HFFc6 (cell line): ENCODE results near the gene GRID1. TPM values are rescaled to one million over a fixed set of nuclear protein-coding genes. Genes with fewer than 3 reads are reported as not detected.

Experiments
- DNase-seq: peaks from one replicate; pipeline ENCODE4 v3.0.0-alpha.2; 2018
- H3K27ac Mint-ChIP-seq: 2 replicates; pipeline ENCODE4 v1.8.0; 2020; ENCODE audit warnings: mild to moderate bottlenecking, mixed read lengths
- H3K27me3 Mint-ChIP-seq: 2 replicates; pipeline ENCODE4 v1.8.0; 2021; ENCODE audit warnings: mild to moderate bottlenecking, moderate library complexity, mixed read lengths; ENCODE audit not compliant: insufficient read depth
- H3K36me3 Mint-ChIP-seq: 2 replicates; pipeline ENCODE4 v1.8.0; 2021; ENCODE audit warnings: low read depth, mixed read lengths
- H3K4me1 Mint-ChIP-seq: 2 replicates; pipeline ENCODE4 v1.8.0; 2020; ENCODE audit warnings: low read depth, mixed read lengths
- H3K4me3 Mint-ChIP-seq: 2 replicates; pipeline ENCODE4 v1.8.0; 2020; ENCODE audit warnings: mild to moderate bottlenecking, moderate library complexity, mixed read lengths
- H3K9me3 Mint-ChIP-seq: 2 replicates; pipeline ENCODE4 v1.8.0; 2020; ENCODE audit warnings: mild to moderate bottlenecking, mixed read lengths
- CTCF ChIP-seq: fragments of 200-600 bp; sonication (generic); IDR thresholded peaks from 2 replicates; pipeline ENCODE4 v1.5.0; 2021; ENCODE audit warnings: antibody characterized with exemption, mild to moderate bottlenecking
- total RNA-seq, 6 experiments: library from RNA; stranded (reverse); fragmentation: NEBNext Ultra II Directional; extraction: Animal tissue kit (Norgen Biotek cat#: 25700); gene quantifications; 2 replicates in 1 of 6; 3 replicates in 5 of 6; pipeline ENCODE4 v1.2.3, GENCODE V29; 2021

Gene GRID1
- total RNA-seq, 6 experiments from 2014 or later: not detected

DNA sequence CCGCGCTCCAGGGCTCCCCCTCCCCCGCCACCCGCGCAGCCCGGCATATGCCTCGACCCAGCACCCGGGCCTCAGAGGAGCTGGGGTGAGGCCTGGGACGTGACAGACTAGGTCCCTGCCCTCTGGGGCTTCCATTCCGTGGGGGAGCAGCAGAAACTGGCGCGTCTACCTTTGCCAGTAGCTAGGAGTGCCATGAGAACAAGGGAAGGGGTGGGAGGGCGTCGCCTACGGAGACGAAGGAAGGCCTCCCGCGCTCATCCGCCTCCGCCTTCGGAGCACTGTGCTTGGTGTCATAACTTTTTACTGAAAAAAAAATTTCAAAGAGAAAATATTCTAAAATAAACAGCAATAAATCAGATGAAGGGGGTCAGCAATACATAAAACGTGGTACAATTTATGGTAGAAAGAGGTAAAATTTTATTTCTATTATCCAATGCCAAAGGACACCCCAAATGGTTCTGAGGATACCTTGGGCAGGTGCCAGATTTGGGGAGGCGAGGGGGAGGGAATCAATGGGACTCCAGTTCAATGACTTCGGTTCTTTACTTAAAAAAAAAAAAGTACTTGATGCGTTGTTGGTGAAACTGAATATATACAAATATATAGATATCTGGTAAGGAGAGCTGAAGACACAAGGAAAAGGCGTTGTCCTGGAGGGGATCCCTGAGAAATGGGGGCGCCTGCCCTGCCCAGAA is 35.1 kb upstream of the GRID1 start:
- Mint-ChIP-seq H3K4me3 (peak overlapping the region; percentile 76), H3K9me3 (no peaks in the 10 kb centered on the region), H3K4me1 (peaks cover 29% of the 10 kb centered on the region), H3K36me3 (no peaks in the 10 kb centered on the region), H3K27ac (no peak overlapping the region), H3K27me3 (peaks cover 2% of the 10 kb centered on the region)
- no peak for TF ChIP-seq CTCF
- no peak for DNase-seq

DNA sequence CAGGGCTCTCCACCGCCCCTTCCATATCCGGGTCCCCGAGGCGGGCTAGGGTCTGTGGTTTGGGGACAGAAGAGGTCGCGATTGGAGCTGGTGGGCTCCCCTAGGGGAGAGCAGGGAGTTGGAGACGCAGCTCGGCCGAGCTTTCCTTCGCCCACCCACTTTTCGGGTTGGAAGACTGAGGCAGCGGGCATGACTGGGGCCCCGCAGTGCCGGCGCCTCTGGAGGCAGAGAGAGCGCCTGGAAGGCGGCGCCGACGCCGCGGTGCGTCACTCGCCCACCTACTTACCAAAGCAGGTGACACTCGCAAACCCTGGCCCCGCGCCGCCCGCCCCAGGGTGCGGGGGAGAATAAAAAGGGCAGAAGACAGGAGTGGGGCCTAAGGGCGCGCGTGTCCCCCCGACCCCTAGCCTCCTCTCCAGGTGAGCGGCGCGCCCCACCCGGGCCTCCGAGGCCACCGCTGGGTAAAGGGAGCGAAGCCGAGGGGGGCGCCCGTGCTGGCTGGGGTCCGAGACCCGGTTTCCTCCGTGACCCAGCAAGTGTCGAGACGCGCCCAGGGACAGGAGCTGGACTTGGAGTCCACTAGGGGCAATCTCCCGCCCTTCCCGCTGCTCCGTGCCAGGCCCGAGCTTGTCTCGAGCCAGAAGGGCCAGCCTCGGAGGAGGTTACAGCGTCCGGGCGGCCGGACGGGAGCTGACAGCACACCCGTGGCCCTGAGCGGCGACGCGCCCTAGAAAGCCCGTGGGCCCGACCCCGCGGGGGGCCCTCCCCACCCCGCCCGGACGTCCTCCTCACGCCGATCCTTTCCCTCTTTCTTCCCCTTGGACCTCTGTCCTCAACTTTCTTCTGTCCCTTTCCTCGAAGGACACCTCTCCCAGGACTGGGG is 34.4 kb upstream of the GRID1 start:
- peak; percentile 62 for TF ChIP-seq CTCF
- peak; percentile 20 for DNase-seq
- no peaks in the 10 kb centered on the region for H3K36me3 Mint-ChIP-seq
- peaks cover 29% of the 10 kb centered on the region for H3K4me1 Mint-ChIP-seq
- no peak overlapping the region for H3K27ac Mint-ChIP-seq
- H3K9me3 Mint-ChIP-seq: no peaks in the 10 kb centered on the region
- H3K4me3 Mint-ChIP-seq: peak overlapping the region; percentile 76
- peaks cover 2% of the 10 kb centered on the region for H3K27me3 Mint-ChIP-seq

- H3K27ac Mint-ChIP-seq: peak overlapping the region; percentile 56
- no peaks in the 10 kb centered on the region for H3K36me3 Mint-ChIP-seq
- peak; percentile 94 for DNase-seq
- TF ChIP-seq CTCF: peak; percentile 97
- H3K4me3 Mint-ChIP-seq: peak overlapping the region; percentile 76
- no peaks in the 10 kb centered on the region for H3K9me3 Mint-ChIP-seq
- H3K4me1 Mint-ChIP-seq: peaks cover 29% of the 10 kb centered on the region
- peaks cover 5% of the 10 kb centered on the region for H3K27me3 Mint-ChIP-seq
Measured at GRCh38 chr10:86399879-86400704, 33.5 kb upstream of the GRID1 start.

DNA sequence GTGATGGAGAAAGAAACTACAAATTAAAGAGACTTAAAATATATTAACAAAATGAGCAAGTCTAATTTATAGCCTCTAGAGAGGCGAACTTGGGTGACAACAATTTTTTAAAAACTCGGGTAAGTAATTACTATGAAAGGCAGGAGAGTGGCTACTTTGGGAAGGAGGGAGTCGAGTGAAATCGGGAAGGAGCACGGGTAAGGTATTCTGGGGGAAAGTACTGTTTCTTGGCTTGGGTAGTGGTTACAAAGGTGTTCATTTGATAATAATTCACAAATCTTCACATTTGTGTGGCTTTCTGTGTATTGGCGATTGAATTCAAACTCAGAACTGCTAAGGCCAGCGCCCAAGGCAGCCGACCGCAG is 32.9 kb upstream of the GRID1 start:
- Mint-ChIP-seq H3K36me3 (no peaks in the 10 kb centered on the region), H3K27ac (peak overlapping the region; percentile 56), H3K4me3 (peak overlapping the region; percentile 76), H3K4me1 (peaks cover 29% of the 10 kb centered on the region), H3K9me3 (no peaks in the 10 kb centered on the region), H3K27me3 (peaks cover 7% of the 10 kb centered on the region)
- DNase-seq: no peak
- no peak for TF ChIP-seq CTCF

DNA sequence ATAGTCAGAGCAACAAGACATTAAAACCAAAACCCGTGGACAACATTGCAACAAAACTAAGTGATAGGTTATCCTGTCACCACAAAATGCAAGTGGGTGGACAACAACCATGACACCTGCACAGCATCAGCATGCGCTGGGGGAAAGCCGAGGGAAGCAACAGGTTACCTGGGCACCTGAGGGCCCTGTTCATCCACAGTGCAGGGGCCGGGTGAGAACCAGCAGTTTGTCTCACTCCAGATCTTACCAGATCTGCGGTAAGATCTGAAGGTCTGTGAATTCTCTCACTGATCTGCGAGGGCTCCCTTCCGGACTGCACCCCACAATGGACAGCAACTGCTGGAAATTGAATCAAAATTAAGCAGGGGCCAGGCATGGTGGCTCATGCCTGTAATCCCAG is 30.5 kb upstream of the GRID1 start:
- Mint-ChIP-seq H3K27ac (no peak overlapping the region), H3K27me3 (peaks cover 12% of the 10 kb centered on the region)
- no peak for TF ChIP-seq CTCF

More for the DNA sequence above, 30.5 kb upstream of the GRID1 start:
- DNase-seq: no peak
- Mint-ChIP-seq H3K36me3 (no peaks in the 10 kb centered on the region), H3K4me3 (no peak overlapping the region), H3K9me3 (no peaks in the 10 kb centered on the region), H3K4me1 (peaks cover 16% of the 10 kb centered on the region)
